Measurements from ENCODE around the gene MRPS31. TPM values are rescaled to one million over a fixed set of nuclear protein-coding genes. Genes with fewer than 3 reads are reported as not detected.

The MRPS31 gene
- total and polyA plus RNA-seq, 2 donors (not counting 3 experiments of a cell fraction or from before 2014, with no cell fraction given): 7.6 to 17.8 TPM

GRCh38 chr13:40765602-40766001 lies 5.4 kb downstream of the MRPS31 start:
- intact Hi-C loops (cut with micrococcal nuclease) (no loop called here), dilution Hi-C loops (cut with MboI; ENCODE audit: extremely low pct_ligation_motif_present, low sequenced_read_pairs) (loop anchor here (10.0 kb wide), 1 partner anchor 71 kb away; no protein-coding TSS in a partner anchor)
- H3K9me1 ChIP-seq (replicated peaks; ENCODE audit: control insufficient read depth, extremely low read depth, insufficient read depth, low read length): no peaks in the 10 kb centered on the region
- peaks cover 0 to 4% of the 10 kb centered on the region in 2 experiments for H3K36me3 ChIP-seq (ENCODE audit: control insufficient read depth in 2 of 2, extremely low read depth in 1 of 2, insufficient read depth in 2 of 2, low read length in 2 of 2)
- POLR2A ChIA-PET: no interaction called here
- FAIRE-seq (no peak), DNase-seq (ENCODE audit: low read depth, low spot score) (no peak)
- CTCF ChIA-PET: interaction anchor here (3.3 kb wide), 1 partner anchor 16 kb away, joined by 8 read pairs; no protein-coding TSS in a partner anchor
- H3K4me3 ChIP-seq (replicated peaks in 1 of 3; ENCODE audit: insufficient read depth in 1 of 3, low read depth in 1 of 3, low read length in 3 of 3): no peak overlapping the region
- TF ChIP-seq FOS (IDR thresholded peaks at IDR 0.05; ENCODE audit: borderline replicate concordance, insufficient read depth, low read length) (no peak), EZH2 (IDR thresholded peaks at IDR 0.05; ENCODE audit: borderline replicate concordance, low read depth, low read length, severe bottlenecking) (no peak), GATA2 (IDR thresholded peaks at IDR 0.05; ENCODE audit: insufficient read depth, insufficient read length, low read depth, low read length) (no peak), MYC (IDR thresholded peaks at IDR 0.05; ENCODE audit: low read depth, low read length) (no peak), JUN (IDR thresholded peaks at IDR 0.05; ENCODE audit: borderline replicate concordance, insufficient read depth, insufficient read length, low read depth) (no peak), POLR2AphosphoS5 (IDR thresholded peaks at IDR 0.05; ENCODE audit: insufficient read depth, low read depth, low read length) (no peak), MAX (IDR thresholded peaks at IDR 0.05; ENCODE audit: insufficient read depth, insufficient read length) (no peak), CTCF (IDR thresholded peaks at IDR 0.05; ENCODE audit: extremely low read depth in 1 of 2, insufficient read depth in 1 of 2, low read depth in 1 of 2, low read length in 2 of 2) (no peak), POLR2A (IDR thresholded peaks at IDR 0.05; ENCODE audit: low read depth, low read length) (no peak)
- H3K4me1 ChIP-seq (ENCODE audit: control insufficient read depth, extremely low read depth, insufficient read depth, low read length): peaks cover 6% of the 10 kb centered on the region
- H4K20me1 ChIP-seq (replicated peaks; ENCODE audit: control insufficient read depth, extremely low read depth, insufficient read depth, low read length): no peaks in the 10 kb centered on the region
- BruUV-seq (replicated peaks): no TSS peak
- no peaks in the 10 kb centered on the region for H3K9me3 ChIP-seq (replicated peaks; ENCODE audit: control insufficient read depth, insufficient read depth, low read length)
- no peak overlapping the region for H3K4me2 ChIP-seq (ENCODE audit: insufficient read depth, low read length)
- no peak overlapping the region for H3K27ac ChIP-seq (ENCODE audit: insufficient read depth, low read depth, low read length)
- no peak overlapping the region for H3K9ac ChIP-seq (replicated peaks; ENCODE audit: extremely low read depth, insufficient read depth, low read length)
- peaks cover 9% of the 10 kb centered on the region for H3K79me2 ChIP-seq (ENCODE audit: control insufficient read depth, insufficient read depth, low read length)
- H2AFZ ChIP-seq (ENCODE audit: low read depth, low read length): no peak overlapping the region
- no peaks in the 10 kb centered on the region for H3K27me3 ChIP-seq (ENCODE audit: control insufficient read depth in 2 of 2, insufficient read depth in 2 of 2, low read length in 2 of 2)

Data from endothelial cell of umbilical vein (primary cell).